NCI-H82 treated with DMSO at 0.1 percent for 48 hours (cell line): ENCODE results near the gene PCSK2.

ENCODE experiments used
- DNase-seq: peaks from one replicate; lab custom pipeline; 2025; ENCODE audit not compliant: unreplicated experiment; lab: John Stamatoyannopoulos, UW

PCSK2 gene

DNA sequence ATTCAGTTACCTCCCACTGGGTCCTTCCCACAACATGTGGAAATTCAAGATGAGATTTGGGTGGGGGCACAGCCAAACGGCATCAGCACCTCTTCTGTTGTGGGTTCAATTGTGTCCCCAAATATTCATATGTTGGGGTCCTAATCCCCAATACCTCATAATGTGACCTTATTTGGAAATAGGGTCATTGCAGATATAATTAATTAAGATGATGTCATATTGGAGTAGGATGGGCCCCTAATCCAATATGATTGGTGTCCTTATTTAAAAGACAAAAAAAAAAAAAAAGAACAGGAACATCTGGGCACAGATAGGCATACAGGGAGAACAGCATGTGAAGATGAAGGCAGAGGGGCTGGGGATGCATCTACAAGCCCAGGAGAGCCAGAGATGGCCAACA, 214.9 kb downstream of the PCSK2 start:
- no peak for DNase-seq

DNA sequence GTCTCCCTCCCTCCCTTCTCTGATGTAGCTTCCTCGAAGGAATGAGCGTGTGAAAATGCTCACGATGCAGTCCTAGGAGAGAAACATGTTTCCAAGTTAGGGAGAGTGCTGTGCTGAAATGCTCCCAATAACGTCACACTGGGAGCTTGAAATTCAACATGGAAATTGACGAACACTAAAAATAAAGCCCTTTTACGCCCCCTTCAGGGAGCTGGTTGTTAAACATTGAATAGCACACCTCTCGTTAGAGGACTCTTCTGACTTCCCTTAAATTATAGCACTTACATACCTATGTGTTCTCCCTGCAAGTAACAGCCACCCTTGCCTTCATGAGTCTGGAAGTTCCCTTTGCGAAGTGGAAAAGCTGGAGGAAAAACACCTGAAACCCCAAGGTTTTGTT, 215.7 kb downstream of the PCSK2 start:
- no peak for DNase-seq

- no peak for DNase-seq
These were observed 216.5 kb downstream of the PCSK2 start for GRCh38 chr20:17443131-17443858.

DNA sequence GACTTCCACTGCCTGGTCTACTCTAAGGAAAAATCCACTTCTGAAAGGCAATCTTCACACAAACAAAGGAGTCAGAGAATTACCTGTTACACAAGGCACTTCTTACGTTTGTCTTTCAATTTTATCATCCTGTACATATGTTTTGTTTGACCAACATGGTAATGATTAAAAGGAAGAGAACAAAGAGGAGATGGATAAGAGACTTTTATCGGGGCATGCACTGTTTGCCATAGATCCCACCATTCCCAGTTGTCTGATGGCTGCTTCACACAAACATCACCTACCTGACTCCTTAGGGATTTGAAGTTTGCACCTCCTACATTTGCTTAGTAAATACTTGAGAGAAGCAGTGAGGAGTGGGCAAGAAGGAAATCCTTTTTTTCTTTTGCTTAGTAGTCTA, 217.3 kb downstream of the PCSK2 start:
- DNase-seq = no peak

- no peak for DNase-seq
These were observed 218.7 kb downstream of the PCSK2 start for GRCh38 chr20:17445543-17445942.

- DNase-seq = no peak
These were observed 219.3 kb downstream of the PCSK2 start for GRCh38 chr20:17446171-17446570.

DNA sequence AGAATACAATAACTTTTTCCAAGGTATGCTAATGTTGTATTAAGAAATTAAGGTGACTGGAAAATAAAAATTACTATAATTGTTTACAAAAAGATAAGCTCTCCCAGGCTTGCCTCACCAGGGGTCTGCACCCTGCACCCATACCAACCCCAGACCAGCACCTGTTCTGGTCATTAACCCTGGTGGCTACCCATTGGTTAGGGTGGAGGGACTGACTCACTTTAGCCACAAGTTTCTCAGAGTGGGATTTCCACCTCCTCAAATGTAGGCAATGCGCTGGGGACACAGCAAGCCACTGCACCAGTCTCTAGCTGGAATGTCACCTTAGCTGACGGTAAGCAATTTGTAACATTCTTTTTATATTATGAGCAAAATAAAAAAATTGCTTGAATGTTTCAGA, 221.2 kb downstream of the PCSK2 start:
- no peak for DNase-seq

DNA sequence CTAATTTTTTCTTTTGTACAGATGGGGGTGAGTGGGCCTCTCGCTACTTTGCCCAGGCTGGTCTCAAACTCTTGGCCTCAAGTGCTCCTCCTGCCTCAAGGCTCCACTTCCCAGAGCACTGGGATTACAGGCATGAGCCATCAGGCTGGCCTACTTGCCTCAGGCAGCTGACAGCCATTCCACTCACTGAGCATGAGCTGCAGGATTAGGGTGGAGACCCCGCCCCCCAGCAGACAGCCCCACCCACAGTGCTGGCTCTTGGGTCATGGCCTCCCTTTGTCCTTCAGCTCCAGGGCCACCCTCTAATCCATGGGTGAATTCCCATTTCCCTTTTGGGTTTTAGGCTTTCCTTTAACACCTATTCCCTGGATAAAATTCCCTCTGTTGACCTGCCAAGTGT, 222.2 kb downstream of the PCSK2 start:
- DNase-seq = no peak

DNA sequence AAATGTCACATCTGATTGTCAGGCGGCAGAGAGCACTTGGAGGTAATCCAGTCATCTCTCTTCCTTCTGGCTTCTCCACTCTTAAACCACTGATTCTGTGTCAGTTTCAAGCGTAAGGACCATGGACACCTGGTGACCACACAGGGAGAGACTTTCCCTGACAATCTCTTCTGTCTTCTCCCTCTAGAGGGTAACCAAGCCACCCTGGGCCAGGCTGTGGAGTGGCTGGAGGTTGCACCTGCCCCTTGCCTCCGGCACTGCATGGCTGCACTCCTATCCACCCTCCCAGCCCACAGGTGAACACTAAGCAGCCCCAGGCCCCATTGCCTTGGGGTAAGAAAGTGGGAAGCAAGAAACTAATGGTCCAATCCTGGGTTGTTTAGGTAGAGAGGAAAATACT, 225.6 kb downstream of the PCSK2 start:
- no peak for DNase-seq

GRCh38 chr20:17453592-17453991, 226.8 kb downstream of the PCSK2 start:
- DNase-seq = no peak

- DNase-seq = no peak
These were observed 229.4 kb downstream of the PCSK2 start for GRCh38 chr20:17456279-17456678.

DNA sequence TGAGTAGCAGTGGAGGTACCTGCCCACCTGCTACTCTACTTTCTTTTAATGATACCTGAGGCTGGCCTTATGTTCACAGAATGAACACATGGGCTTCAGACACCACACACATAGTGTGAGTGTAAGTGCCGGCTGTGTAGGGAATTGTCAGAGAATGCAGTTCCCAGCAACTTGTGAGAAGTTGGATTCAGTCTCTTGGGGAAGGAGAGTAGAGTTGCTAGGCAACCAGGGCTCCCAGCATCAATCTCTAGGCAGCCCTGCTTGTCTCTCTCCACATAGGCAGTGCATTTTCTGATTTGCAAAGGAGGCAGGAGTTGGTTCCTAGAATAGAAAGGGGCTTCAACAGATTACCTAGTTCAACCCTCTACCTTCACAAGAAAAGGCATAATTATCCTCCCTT, 230.2 kb downstream of the PCSK2 start:
- DNase-seq = no peak

- no peak for DNase-seq
These were observed 230.8 kb downstream of the PCSK2 start for GRCh38 chr20:17457588-17458190.

DNA sequence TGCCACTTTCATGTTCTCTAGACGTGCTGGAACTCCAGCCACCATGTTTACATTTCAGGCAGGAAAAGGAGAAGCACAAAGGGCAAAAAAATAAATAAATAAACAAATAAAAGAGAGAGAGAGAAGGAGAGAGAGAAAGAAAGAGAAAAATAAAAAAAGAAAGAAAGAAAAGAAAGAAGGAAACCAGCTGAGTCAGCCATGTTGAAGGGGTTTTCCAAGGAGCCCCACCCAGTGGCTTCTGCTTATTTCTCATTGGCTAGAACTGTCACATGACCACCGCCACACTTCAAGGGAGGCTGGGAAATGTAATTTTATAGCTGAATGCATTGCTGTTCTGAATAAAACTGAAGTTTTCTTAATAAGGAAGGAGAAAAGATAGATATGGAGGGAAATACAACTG, 233.3 kb downstream of the PCSK2 start:
- no peak for DNase-seq

GRCh38 chr20:17461941-17462340, 235.1 kb downstream of the PCSK2 start:
- DNase-seq = no peak

DNA sequence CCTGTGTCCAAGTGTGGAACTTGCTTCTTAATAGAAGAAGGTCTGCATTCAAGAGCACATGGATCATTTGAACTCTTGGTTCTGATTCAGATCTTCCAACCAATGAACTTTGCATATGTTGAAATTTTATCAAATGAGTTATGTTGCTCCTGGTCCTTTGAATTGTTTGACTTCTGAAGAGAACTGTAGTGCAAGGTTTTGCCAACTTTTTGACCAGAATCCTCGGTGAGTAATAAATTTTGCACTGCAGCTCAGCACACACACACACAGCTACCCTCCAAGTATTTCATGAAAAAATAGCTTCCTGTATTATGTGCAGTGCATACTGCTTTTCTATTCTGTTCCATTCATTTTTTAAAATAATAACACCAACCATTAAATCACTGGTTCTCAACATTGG, 236.9 kb downstream of the PCSK2 start:
- DNase-seq = no peak

- DNase-seq = no peak
These were observed 238.4 kb downstream of the PCSK2 start for GRCh38 chr20:17465236-17465635.

DNA sequence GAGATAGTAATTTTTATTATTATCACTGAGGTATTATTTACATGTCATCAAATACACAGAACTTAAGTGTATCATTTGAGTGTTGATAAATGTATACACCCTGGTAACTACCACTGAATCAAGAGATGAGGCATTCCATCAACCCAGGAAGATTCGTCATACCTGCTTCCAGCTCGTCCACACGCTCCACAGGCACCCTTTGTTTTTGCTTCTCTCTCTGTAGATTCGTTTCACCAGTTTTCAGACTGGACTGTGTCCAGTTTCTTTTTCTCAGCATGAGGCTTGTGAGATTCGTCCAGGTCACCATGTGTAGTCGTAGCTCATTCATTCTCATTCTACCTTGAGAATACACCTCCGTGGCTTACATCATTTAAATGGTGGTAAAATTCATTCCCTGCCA, 239.8 kb downstream of the PCSK2 start:
- DNase-seq = no peak

GRCh38 chr20:17467120-17467655, 240.3 kb downstream of the PCSK2 start:
- DNase-seq = no peak

DNA sequence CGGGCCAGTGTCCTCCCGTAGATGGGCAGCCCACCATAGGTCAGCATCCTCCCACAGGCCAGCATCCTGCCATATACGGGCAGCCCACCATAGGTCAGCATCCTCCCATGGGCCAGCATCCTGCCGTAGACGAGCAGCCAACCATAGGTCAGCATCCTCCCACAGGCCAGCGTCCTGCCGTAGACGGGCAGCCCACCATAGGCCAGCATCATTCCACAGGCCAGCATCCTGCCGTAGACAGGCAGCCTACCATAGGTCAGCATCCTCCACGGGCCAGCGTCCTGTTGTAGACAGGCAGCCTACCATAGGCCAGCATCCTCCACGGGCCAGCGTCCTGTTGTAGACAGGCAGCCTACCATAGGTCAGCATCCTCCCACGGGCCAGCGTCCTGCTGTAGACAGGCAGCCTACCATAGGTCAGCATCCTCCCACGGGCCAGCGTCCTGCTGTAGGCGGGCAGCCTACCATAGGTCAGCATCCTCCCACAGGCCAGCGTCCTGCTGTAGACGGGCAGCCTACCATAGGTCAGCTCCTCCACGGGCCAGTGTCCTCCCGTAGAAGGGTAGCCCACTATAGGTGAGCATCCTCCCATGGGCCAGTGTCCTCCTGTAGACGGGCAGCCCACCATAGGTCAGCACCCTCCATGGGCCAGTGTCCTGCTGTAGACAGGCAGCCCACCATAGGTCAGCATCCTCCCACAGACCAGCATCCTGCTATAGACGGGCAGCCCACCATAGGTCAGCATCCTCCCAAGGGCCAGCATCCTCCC, 241.4 kb downstream of the PCSK2 start:
- no peak for DNase-seq

- no peak for DNase-seq
These were observed 242.6 kb downstream of the PCSK2 start for GRCh38 chr20:17469246-17470030.
